ENCODE measurements around the gene CD27.

DNA sequence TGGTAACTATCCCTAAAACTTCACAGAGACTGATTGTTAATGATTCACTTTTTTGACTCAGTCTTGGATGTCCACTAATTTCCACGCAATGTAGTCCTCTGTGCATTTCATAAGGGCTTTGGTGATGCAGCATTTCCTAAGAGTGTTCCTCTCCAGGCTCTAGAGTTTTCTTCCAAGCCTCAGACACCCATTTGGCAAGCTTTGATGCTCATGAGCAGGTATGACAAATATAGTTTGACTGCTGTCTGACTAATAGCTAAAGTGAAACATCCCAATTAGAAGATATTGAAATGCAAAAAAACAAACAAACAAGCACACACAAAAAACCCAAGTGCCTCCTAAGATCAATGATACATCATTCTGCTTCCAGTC is 27.2 kb downstream of the CD27 start:
- TF ChIP-seq, protein P1, sequence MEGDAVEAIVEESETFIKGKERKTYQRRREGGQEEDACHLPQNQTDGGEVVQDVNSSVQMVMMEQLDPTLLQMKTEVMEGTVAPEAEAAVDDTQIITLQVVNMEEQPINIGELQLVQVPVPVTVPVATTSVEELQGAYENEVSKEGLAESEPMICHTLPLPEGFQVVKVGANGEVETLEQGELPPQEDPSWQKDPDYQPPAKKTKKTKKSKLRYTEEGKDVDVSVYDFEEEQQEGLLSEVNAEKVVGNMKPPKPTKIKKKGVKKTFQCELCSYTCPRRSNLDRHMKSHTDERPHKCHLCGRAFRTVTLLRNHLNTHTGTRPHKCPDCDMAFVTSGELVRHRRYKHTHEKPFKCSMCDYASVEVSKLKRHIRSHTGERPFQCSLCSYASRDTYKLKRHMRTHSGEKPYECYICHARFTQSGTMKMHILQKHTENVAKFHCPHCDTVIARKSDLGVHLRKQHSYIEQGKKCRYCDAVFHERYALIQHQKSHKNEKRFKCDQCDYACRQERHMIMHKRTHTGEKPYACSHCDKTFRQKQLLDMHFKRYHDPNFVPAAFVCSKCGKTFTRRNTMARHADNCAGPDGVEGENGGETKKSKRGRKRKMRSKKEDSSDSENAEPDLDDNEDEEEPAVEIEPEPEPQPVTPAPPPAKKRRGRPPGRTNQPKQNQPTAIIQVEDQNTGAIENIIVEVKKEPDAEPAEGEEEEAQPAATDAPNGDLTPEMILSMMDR (IDR thresholded peaks at IDR 0.05): no peak
- no peak for TF ChIP-seq POLR2A (IDR thresholded peaks at IDR 0.05)

All from adrenal gland (tissue), 5 donors.